Measurements from ENCODE around the gene NUAK1.

Gene NUAK1

GRCh38 chr12:106131676-106132075 is 7.1 kb downstream of the NUAK1 start:
- FAIRE-seq (no peak), DNase-seq (ENCODE audit: insufficient read length, low spot score) (no peak)
- TF ChIP-seq, protein P1, sequence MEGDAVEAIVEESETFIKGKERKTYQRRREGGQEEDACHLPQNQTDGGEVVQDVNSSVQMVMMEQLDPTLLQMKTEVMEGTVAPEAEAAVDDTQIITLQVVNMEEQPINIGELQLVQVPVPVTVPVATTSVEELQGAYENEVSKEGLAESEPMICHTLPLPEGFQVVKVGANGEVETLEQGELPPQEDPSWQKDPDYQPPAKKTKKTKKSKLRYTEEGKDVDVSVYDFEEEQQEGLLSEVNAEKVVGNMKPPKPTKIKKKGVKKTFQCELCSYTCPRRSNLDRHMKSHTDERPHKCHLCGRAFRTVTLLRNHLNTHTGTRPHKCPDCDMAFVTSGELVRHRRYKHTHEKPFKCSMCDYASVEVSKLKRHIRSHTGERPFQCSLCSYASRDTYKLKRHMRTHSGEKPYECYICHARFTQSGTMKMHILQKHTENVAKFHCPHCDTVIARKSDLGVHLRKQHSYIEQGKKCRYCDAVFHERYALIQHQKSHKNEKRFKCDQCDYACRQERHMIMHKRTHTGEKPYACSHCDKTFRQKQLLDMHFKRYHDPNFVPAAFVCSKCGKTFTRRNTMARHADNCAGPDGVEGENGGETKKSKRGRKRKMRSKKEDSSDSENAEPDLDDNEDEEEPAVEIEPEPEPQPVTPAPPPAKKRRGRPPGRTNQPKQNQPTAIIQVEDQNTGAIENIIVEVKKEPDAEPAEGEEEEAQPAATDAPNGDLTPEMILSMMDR (IDR thresholded peaks at IDR 0.05; ENCODE audit: insufficient read depth, missing control alignments): no peak

DNA sequence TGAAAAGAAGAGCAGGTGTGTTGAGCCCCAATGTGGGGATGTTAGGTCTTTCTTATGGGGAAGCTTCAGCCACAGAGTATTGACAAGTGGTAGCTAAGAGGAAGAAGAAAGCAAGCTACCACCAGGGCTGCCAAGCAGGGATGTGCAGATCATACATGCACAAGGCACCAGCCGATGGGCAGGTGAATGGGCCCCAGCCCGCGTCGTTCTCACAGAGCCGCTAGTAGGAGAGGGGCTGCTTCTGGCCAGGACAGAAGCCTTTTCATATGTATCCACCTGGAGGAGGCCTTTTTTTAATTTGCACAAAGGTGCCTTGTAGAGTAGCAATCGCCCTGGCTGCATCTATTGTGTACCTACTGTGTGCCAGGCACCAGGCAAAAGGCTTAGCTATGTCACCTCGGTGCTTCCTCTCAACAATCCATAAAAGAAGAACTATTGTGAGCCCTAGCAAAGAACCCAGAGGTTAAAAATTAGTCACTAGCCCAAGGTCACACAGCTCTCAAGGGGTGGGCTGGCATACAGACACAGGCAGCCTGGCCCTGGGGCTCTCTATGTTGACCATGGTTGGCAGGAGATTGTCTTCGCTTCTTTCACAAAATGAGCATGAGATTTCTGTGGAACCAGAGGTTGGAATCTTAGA is 8.2 kb downstream of the NUAK1 start:
- FAIRE-seq: no peak
- TF ChIP-seq, protein P1 (IDR thresholded peaks at IDR 0.05; ENCODE audit: insufficient read depth, missing control alignments): no peak
- DNase-seq (ENCODE audit: insufficient read length, low spot score): no peak

- FAIRE-seq (no peak), DNase-seq (ENCODE audit: insufficient read length, low spot score) (no peak)
These were observed 10.0 kb downstream of the NUAK1 start for GRCh38 chr12:106128585-106129328.

GRCh38 chr12:106127338-106128126 is 11.2 kb downstream of the NUAK1 start:
- TF ChIP-seq, protein P1 (IDR thresholded peaks at IDR 0.05; ENCODE audit: insufficient read depth, missing control alignments): no peak
- FAIRE-seq: no peak
- DNase-seq (ENCODE audit: insufficient read length, low spot score): no peak

More at GRCh38 chr12:106128585-106129328, 10.0 kb downstream of the NUAK1 start:
- TF ChIP-seq, protein P1 (IDR thresholded peaks at IDR 0.05; ENCODE audit: insufficient read depth, missing control alignments): no peak

DNA sequence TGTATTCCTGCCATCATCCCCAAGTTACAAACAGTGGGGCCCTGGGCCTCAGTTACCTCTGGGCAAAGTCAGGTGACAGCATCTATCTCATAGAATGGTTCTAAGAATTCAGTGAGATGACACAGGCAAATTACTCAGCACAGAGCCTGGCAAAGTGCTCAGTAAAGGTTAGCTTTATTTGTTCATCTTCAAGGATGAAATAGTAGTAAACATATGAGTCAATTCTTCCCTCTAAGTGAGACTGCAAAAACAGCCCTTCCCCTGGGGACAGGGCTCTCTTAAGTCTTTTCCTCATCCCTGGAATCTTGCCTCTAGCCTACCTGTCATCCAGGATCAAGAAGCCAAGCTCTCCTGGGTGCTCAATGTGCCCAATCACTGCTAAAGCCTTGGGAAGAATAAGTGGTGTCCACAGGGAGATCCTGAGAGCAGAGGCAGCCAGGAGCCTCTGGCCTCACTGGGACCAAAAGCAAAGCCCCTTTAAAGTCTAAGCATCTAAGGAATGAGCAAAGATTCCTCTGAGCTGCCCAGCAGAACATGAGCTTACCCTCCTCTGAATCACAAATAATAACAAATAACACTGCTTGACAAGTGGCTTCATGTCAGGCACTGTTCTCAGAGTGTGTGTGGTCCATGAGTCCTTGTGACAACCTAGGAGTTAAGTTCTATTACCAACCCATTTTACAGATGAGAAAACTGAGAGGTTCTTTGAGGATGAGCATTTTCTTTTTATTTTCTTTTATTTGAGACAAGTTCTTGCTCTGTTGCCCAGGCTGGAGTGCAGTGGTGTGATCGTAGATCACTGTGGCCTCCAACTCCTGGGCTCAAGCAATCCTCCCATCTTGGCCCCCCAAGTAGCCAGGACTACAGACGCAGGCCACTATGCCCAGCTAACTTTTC is 12.1 kb downstream of the NUAK1 start:
- TF ChIP-seq, protein P1 (IDR thresholded peaks at IDR 0.05; ENCODE audit: insufficient read depth, missing control alignments): no peak
- no peak for FAIRE-seq
- DNase-seq (ENCODE audit: insufficient read length, low spot score): no peak

DNA sequence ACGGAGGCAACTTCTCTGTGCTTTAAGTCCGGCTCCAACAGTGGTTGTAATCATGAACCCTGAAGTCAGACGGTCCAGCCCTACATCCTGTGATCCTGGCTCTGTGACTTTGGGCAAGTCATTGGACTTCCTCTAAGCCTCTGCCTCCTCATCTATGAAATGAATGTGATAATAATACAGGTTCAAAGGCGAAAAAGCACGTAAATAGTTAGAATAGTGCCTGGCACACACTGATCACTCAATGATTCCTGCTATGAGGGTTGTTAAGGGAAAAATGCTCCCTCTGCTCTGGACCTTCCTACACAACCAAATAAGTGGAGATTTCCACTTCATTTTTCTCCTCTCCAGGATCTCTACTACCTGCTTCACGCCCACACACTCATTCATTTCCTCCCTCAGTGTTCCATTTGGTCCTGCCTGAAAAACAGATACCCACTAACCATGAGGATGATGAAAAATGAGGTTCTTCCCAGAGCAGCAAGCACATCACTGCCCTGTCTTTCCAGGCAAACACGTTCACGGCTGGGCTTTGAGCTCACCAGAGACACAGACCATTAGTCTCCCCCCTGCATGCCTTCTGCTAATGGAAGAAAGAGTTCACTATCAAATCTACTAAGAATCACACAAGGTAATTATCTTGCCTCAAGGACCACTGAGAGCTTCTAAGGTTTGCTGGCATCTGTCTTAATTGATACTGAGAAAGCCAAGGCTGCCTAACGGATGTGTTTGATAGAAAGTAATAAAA is 13.2 kb downstream of the NUAK1 start:
- TF ChIP-seq, protein P1 (IDR thresholded peaks at IDR 0.05; ENCODE audit: insufficient read depth, missing control alignments): no peak
- no peak for FAIRE-seq
- DNase-seq (ENCODE audit: insufficient read length, low spot score): no peak
